A673 (cell line): ENCODE results near the gene PYGO1. TPM values are rescaled to one million over a fixed set of nuclear protein-coding genes. Genes with fewer than 3 reads are reported as not detected.
"Not testable (repeated sequence)": the region's sequence is repeated elsewhere in the genome, so short reads cannot be mapped to it uniquely, and the experiment has no call there.

Experiments
- BruUV-seq: library from RNA; stranded (reverse); fragments of 400-500 nt; replicated peaks from 2 replicates; lab custom pipeline; 2021; lab: Mats Ljungman, UMichigan
- CTCF ChIA-PET: fragments of 300-600 bp; sonication (Branson Sonifier 250); formaldehyde crosslinking; loops from one replicate; lab custom pipeline; 2022; ENCODE audit warnings: antibody characterized with exemption; lab: Charles Lee
- POLR2A ChIA-PET: fragments of 300-600 bp; sonication (Branson Sonifier 250); formaldehyde crosslinking; loops from one replicate; lab custom pipeline; 2022; ENCODE audit warnings: antibody characterized with exemption; ENCODE audit not compliant: low non-redundant PET; lab: Charles Lee
- DNase-seq: peaks from one replicate; pipeline ENCODE4 v3.0.0-alpha.2; 2015; ENCODE audit warnings: low spot score
- H3K27ac ChIP-seq: fragments of 200-600 bp; sonication (generic); 2 replicates; pipeline ENCODE4 v1.5.1; 2016; ENCODE audit warnings: mixed run types, low read depth, mild to moderate bottlenecking, mixed read lengths, antibody characterized with exemption, low read length; ENCODE audit not compliant: poor library complexity, severe bottlenecking
- H3K27me3 ChIP-seq: fragments of 200-600 bp; sonication (generic); replicated peaks from 2 replicates; pipeline ENCODE4 v1.6.1; 2017; ENCODE audit warnings: mixed run types, low read depth, mild to moderate bottlenecking, mixed read lengths, antibody characterized with exemption, low read length; ENCODE audit not compliant: insufficient read depth, poor library complexity
- H3K36me3 ChIP-seq: fragments of 200-600 bp; sonication (generic); 2 replicates; pipeline ENCODE4 v1.6.1; 2016; ENCODE audit warnings: mixed run types, mild to moderate bottlenecking, mixed read lengths, antibody characterized with exemption, low read length; ENCODE audit not compliant: insufficient read depth, poor library complexity, severe bottlenecking
- H3K4me1 ChIP-seq: fragments of 200-600 bp; sonication (generic); 2 replicates; pipeline ENCODE4 v1.6.1; 2017; ENCODE audit warnings: mixed run types, mild to moderate bottlenecking, mixed read lengths, antibody characterized with exemption, low read length; ENCODE audit not compliant: insufficient read depth, poor library complexity, severe bottlenecking
- H3K4me3 ChIP-seq: fragments of 200-600 bp; sonication (generic); 2 replicates; pipeline ENCODE4 v1.5.1; 2016; ENCODE audit warnings: low read depth, mixed run types, mild to moderate bottlenecking, mixed read lengths, low read length; ENCODE audit not compliant: poor library complexity, severe bottlenecking
- H3K9me3 ChIP-seq: fragments of 200-600 bp; sonication (generic); 2 replicates; pipeline ENCODE4 v1.6.1; 2016; ENCODE audit warnings: mixed run types, low read depth, mild to moderate bottlenecking, mixed read lengths, antibody characterized with exemption, low read length; ENCODE audit not compliant: poor library complexity, severe bottlenecking
- CTCF ChIP-seq: fragments of 300-800, 200-600 bp; sonication (generic); conservative IDR thresholded peaks from 2 replicates; pipeline ENCODE4 v1.5.1; 2017; ENCODE audit warnings: low read depth, mild to moderate bottlenecking, antibody characterized with exemption, low read length, moderate library complexity, mixed read lengths
- EZH2 ChIP-seq: fragments of 200-600 bp; sonication (generic); IDR thresholded peaks from 2 replicates; pipeline ENCODE4 v1.6.1; 2017; ENCODE audit warnings: borderline replicate concordance, low read depth, mild to moderate bottlenecking, mixed read lengths, antibody characterized with exemption, low read length; ENCODE audit not compliant: poor library complexity, severe bottlenecking
- intact Hi-C: fragments of 100-400 bp; cut with micrococcal nuclease; formaldehyde crosslinking; loops from one replicate; pipeline ENCODE4 v1.10.0; 2022; ENCODE audit not compliant: unreplicated experiment
- total RNA-seq: library from RNA; stranded (reverse); gene quantifications from 2 replicates; pipeline ENCODE4 v1.2.3, GENCODE V29; 2021

The PYGO1 gene
- total RNA-seq, 1 experiment from 2014 or later: 6.8 TPM

DNA sequence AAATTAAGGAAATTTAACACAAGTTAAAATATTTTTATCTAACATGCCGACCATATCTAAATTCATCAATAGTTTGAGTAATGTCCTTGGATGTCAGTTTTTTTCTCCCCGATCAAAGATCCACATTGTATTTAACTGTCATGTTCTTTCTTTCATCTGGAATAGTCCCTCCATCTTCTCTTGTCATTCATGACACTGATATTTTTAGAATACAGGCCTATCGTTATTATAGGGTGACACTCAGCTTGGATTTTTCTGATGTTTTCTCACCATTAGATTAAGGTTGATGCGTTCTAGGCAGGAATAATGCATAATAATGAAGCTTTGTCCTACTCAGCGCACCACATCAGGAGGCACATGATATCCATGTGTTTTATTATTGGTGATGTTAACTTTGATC lies 13.2 kb upstream of the PYGO1 start:
- Histone ChIP-seq H3K36me3 (no peaks in the 10 kb centered on the region), H3K27ac (no peak overlapping the region), H3K4me1 (no peaks in the 10 kb centered on the region), H3K9me3 (no peaks in the 10 kb centered on the region), H3K27me3 (no peaks in the 10 kb centered on the region), H3K4me3 (no peak overlapping the region)
- no TSS peak for BruUV-seq
- no peak for DNase-seq
- intact Hi-C loops: no loop called here
- ChIA-PET POLR2A (no interaction called here), CTCF (no interaction called here)
- no peak for TF ChIP-seq CTCF
- no peak for TF ChIP-seq EZH2

GRCh38 chr15:55599439-55599838 lies 11.3 kb upstream of the PYGO1 start:
- Histone ChIP-seq H3K9me3 (no peaks in the 10 kb centered on the region), H3K4me3 (no peak overlapping the region), H3K27me3 (no peaks in the 10 kb centered on the region), H3K36me3 (no peaks in the 10 kb centered on the region), H3K4me1 (no peaks in the 10 kb centered on the region), H3K27ac (no peak overlapping the region)
- POLR2A ChIA-PET: no interaction called here
- CTCF ChIA-PET: no interaction called here
- no TSS peak for BruUV-seq
- intact Hi-C loops: no loop called here
- TF ChIP-seq CTCF (no peak), EZH2 (no peak)
- DNase-seq: no peak

DNA sequence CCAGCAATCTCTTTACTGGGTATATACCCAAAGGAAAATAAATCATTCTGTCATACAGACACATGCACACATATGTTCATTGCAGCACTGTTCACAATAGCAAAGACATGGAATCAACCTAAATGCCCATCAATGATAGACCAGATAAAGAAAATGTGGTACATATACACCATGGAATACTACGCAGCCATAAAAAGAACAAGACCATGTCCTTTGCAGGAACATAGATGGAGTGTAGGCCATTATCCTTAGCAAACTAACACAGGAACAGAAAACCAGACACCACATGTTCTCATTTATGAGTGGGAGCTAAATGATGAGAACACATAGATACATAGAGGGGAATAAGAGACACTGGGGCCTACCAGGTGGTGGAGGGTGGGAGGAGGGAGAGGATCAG lies 4.9 kb upstream of the PYGO1 start:
- CTCF ChIA-PET, DNase-seq, BruUV-seq, H3K36me3 ChIP-seq, H3K27ac ChIP-seq, H3K4me3 ChIP-seq, H3K9me3 ChIP-seq, POLR2A ChIA-PET, H3K4me1 ChIP-seq, H3K27me3 ChIP-seq, intact Hi-C loops: not testable (repeated sequence)

DNA sequence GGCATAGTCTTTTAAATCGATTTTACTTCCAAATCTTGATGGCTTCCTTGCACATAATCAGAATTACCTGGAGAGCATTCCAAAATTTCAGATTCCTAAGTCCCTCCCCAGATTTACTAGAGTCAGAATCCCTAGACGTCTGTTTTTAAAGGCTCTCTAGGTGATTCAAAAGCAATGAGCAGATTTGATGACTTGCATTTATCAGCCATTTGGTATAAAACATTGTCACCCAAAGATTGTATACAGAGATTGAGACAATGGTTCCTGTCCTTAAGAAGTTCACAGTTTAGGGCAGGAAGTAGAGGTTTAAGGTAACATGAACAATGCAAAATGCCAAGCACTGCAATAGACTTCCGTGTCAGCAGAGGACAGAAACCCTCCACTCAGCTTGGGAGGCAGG lies 2.6 kb upstream of the PYGO1 start:
- CTCF ChIA-PET: no interaction called here
- no peaks in the 10 kb centered on the region for H3K4me1 ChIP-seq
- POLR2A ChIA-PET: no interaction called here
- TF ChIP-seq EZH2 (no peak), CTCF (no peak)
- BruUV-seq: no TSS peak
- no peaks in the 10 kb centered on the region for H3K36me3 ChIP-seq
- H3K27me3 ChIP-seq: peaks cover 25% of the 10 kb centered on the region
- no peaks in the 10 kb centered on the region for H3K9me3 ChIP-seq
- no peak for DNase-seq
- no peak overlapping the region for H3K4me3 ChIP-seq
- no peak overlapping the region for H3K27ac ChIP-seq
- intact Hi-C loops: no loop called here
